ENCODE results near the gene KLHL29.

GRCh38 chr2:23630961-23631360, 246.0 kb downstream of the KLHL29 start:
- TF ChIP-seq CTCF (IDR thresholded peaks at IDR 0.05; ENCODE audit: low read length) = no peak
- no peak for TF ChIP-seq EZH2 (optimal IDR thresholded peaks at IDR 0.05; ENCODE audit: low read depth, low read length)
